AG04449 (cell line): ENCODE results near the gene UNC93B1.

Experiments used
- CTCF ChIA-PET: fragments of 350-600 bp; formaldehyde crosslinking; extraction: SDS; loops from one replicate; lab custom pipeline; 2021; ENCODE audit warnings: antibody characterized with exemption; lab: Yijun Ruan, JAX
- POLR2A ChIA-PET: fragments of 400-600, 350-600 bp; formaldehyde crosslinking; extraction: SDS; loops from one replicate; lab custom pipeline; 2020; ENCODE audit warnings: antibody characterized with exemption, inconsistent platforms; lab: Yijun Ruan, JAX
- DNase-seq: peaks from one replicate; pipeline ENCODE4 v3.0.0-alpha.2; 2010; ENCODE audit warnings: low read depth, low spot score
- H3K4me3 ChIP-seq: 2 replicates; pipeline ENCODE4 v1.5.1; 2011; ENCODE audit warnings: low read depth, mild to moderate bottlenecking, control low read depth, low read length
- TF ChIP-seq, protein P1 (sequence below): IDR thresholded peaks from one replicate; pipeline ENCODE4 v1.5.1; 2011; ENCODE audit warnings: mild to moderate bottlenecking, moderate library complexity, low read length, control low read depth, inconsistent platforms; ENCODE audit not compliant: insufficient read depth; ENCODE audit errors: missing control alignments

UNC93B1 gene

DNA sequence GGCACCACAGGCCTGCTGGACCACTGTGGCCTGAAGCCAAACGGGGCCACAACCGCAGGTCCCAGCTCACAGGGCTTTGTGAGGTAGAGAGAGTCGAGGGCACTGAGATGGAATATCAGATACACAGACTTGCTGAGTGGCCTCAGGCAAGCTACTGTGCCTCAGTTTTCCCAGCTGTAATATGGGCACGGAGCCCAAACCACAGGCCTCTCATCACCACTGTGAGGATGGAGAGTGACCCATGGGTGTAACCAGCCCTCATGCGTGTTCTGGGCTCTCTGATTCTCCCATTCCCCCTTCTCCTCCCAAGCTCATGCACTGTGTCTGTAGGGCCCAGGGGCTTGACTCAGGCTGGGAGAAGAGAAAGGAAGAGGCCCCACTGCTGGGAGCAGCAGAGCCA is 4.2 kb downstream of the UNC93B1 start:
- DNase-seq = no peak
- TF ChIP-seq, protein P1, sequence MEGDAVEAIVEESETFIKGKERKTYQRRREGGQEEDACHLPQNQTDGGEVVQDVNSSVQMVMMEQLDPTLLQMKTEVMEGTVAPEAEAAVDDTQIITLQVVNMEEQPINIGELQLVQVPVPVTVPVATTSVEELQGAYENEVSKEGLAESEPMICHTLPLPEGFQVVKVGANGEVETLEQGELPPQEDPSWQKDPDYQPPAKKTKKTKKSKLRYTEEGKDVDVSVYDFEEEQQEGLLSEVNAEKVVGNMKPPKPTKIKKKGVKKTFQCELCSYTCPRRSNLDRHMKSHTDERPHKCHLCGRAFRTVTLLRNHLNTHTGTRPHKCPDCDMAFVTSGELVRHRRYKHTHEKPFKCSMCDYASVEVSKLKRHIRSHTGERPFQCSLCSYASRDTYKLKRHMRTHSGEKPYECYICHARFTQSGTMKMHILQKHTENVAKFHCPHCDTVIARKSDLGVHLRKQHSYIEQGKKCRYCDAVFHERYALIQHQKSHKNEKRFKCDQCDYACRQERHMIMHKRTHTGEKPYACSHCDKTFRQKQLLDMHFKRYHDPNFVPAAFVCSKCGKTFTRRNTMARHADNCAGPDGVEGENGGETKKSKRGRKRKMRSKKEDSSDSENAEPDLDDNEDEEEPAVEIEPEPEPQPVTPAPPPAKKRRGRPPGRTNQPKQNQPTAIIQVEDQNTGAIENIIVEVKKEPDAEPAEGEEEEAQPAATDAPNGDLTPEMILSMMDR = no peak
- ChIA-PET POLR2A (no interaction called here), CTCF (interaction anchor here (0.8 to 1.0 kb wide), 2 partner anchors 11 to 44 kb away, joined by 3 read pairs; no protein-coding TSS in a partner anchor)
- H3K4me3 ChIP-seq = no peak overlapping the region

DNA sequence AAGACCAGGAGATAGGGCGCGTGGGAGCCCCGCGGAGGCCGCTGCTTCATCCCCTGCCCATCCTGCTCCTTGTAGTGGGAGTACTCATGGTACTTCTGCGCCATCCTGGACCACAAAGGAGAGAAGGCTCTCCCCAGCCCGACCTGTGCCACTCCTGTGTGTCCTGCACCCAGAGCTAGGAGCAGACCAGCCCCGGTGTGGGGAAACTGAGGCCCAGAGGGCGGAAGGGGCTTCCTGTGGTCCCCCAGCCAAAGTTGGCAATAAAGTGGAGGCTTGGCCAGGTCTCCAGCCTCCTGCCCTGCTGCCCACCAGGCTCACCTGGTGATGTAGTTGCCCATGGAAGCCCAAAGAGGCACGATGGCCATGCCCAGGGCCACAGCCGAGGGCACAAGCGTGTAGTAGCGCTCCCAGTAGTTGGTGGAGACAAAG is 4.7 kb downstream of the UNC93B1 start:
- TF ChIP-seq, protein P1 = no peak
- CTCF ChIA-PET = interaction anchor here (0.8 to 1.0 kb wide), 2 partner anchors 11 to 43 kb away, joined by 3 read pairs; no protein-coding TSS in a partner anchor
- DNase-seq = no peak
- no peak overlapping the region for H3K4me3 ChIP-seq
- POLR2A ChIA-PET = no interaction called here

DNA sequence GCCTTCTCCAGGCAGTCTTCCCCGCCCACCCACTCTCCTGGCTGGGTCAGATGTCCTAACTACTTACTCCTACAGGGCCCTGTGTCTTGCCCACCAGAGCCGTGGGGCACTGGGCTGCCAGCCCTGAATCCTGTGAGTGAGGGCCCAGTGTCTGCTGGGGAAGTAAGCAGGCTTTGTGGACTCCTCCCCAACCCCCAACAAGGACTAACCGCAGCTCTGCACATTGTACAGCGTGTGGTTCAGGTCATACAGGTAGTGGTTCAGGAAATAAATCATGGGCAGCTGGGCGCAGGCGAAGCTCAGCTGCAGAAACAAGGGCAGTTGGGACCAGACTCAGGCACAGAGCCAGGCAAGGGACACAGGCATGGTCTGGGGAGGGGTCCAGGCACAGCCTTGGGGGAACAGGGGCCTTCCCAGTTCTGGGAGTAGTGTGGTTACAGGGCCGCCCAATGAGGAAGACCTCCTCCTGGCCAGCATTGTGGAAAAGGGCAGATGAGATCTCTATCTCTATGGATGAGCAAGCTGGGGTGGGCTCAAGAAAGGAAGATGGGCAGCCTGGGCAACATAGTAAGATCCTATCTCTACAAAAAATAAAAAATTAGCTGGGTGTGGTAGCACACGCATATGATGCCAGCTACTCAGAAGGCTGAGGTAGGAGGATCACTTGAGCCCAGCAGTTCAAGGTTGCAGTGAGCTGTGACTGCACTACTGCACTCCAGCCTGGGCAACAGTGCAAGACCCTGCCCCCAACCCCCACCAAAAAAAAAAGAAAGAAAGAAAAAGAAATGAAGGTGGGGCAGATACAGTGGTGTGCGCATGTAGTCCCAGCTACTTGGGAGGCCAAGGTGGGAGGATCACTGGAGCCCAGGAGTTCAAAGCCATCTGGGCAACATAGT is 5.5 kb downstream of the UNC93B1 start:
- DNase-seq = no peak
- POLR2A ChIA-PET = no interaction called here
- CTCF ChIA-PET = interaction anchor here (1.0 kb wide), 1 partner anchor 12 kb away, joined by 3 read pairs; no protein-coding TSS in a partner anchor
- H3K4me3 ChIP-seq = no peak overlapping the region
- TF ChIP-seq, protein P1 = no peak

DNA sequence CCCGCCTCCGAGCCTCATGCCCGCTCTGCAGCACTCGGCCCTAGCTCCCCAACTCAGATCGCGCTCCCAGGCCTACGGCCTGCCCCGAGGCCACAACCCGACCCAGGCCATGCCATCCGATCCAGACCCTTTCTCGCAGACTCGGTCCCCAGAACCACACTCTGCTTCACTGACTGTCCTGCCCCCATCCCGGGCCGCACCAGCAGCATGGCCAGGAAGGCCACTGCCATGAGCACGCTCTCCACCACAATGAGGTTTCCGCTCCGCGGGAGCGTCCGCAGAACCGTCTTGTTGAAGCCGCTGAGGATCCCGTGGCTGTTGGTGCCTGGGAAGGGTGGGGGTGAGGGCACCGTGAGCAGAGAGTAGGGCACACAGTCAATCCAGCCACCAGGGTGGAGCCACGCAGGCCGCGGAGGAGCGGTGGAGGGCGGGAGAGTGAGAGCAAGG is 6.4 kb downstream of the UNC93B1 start:
- ChIA-PET POLR2A (no interaction called here), CTCF (interaction anchor here (1.2 kb wide), 1 partner anchor 42 kb away, joined by 4 read pairs; no protein-coding TSS in a partner anchor)
- DNase-seq = no peak

DNA sequence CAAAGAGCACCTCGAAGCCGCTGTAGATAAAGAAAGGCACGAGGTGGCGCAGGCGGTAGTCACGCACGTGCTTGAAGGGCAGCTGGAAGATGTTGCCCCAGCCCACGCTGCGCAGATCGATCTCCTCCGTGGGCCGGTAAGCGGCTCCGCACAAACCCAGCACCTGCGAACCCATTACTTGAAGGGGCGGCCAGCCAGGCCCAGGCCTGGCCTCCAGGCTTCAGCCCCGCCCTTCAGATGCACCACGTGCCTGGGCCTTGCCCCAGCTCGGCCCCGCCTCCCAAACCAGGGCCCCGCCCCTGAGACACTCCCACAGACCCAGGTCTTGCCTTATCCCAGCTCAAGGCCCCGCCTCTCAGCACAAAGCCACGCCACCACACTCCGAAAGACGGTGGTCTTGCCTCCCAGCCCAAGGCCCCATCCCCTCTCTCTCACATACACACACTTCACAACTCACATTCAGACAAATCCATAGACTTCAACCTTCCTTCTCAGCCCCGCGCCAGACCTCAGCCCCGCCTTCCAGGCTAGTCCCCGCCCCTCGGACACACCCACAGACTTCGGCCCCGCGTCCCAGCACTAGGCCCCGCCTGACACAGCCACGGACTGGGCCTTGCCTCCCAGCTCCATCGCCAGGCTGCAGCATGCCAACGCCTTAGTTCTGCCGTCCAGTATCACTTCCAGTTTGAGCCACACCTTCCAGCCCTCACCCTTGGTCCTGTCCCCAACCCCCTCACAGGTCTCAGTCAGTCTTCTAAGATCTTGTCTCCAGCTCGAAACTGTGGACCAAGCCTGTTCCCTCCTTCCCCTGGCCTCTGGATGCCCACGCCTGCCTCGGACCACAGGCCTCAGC is 7.0 kb downstream of the UNC93B1 start:
- CTCF ChIA-PET = interaction anchor here (1.2 kb wide), 1 partner anchor 41 kb away, joined by 4 read pairs; no protein-coding TSS in a partner anchor
- POLR2A ChIA-PET = no interaction called here
- no peak for DNase-seq
- TF ChIP-seq, protein P1 = no peak
- no peak overlapping the region for H3K4me3 ChIP-seq

More for the DNA sequence above, 6.4 kb downstream of the UNC93B1 start:
- no peak overlapping the region for H3K4me3 ChIP-seq
- TF ChIP-seq, protein P1 = no peak
